ENCODE results near the gene LRRC37A3. TPM values are rescaled to one million over a fixed set of nuclear protein-coding genes. Genes with fewer than 3 reads are reported as not detected.

The LRRC37A3 gene
- total RNA-seq = 6.4 and 18.8 TPM in 2 replicates

DNA sequence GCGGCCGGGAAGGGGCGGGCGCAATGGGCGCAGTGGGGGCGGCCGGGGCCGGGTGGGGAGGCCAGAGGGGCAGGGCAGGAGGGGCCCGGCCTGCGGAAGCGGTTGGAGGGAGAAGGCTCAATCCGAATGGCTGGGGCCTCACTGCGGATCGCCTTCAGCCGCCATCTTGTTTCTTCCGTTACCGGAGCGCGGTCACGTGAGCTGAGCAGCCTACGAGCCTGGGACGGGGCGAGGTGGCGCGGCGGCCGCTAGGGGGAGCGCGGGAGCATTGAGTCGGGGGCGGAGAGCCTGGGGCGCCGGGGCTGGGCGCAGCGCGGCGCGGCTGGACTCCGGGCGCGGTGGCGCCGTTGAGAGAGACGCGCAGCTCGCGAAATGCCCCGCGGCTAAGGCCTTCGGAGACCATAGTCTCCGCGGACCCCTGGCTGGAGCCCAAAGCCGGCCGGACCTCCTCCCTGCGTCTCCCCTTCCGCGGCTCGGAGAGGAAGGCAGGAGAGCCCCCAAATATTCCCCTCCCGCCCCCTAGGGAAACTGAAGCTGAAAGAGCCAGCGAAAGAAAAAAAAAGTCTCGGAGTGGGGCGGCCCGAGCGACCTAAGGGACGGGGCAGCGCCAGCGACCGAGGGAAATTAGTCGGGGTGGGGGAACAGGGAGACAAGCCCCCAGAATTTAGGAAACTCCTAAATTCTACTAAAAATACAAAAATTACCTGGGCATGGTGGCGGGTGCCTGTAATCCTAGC, at the start of gene LRRC37A3:
TSS of gene LRRC37A3 (minus strand) at position 190 of the 737 bp plus-strand sequence. CDS start 22,221 bp downstream, outside the sequence.

Small RNA genes lying within 50 kb of the gene (small RNA-seq; reads per million reads assigned to genes)
- not detected for gene AC037487.3
- gene AC103810.6 = not detected
- gene AC103810.7 = not detected
- not detected for gene RDM1P4
- not detected for gene RN7SL404P
- gene RNU7-115P = not detected

Other genes starting within 250 kb of the LRRC37A3 start
- gene GNA13, start 137.3 kb upstream of the LRRC37A3 start, total RNA-seq = 42.0 and 59.5 TPM in 2 replicates
- 2.1 and 2.4 TPM in 2 replicates for gene RGS9, start 217.9 kb upstream of the LRRC37A3 start, total RNA-seq

Data from placental epithelial cell (primary cell).